ENCODE data around the gene KRTAP16-1. TPM values are rescaled to one million over a fixed set of nuclear protein-coding genes. Genes with fewer than 3 reads are reported as not detected.

Gene KRTAP16-1

DNA sequence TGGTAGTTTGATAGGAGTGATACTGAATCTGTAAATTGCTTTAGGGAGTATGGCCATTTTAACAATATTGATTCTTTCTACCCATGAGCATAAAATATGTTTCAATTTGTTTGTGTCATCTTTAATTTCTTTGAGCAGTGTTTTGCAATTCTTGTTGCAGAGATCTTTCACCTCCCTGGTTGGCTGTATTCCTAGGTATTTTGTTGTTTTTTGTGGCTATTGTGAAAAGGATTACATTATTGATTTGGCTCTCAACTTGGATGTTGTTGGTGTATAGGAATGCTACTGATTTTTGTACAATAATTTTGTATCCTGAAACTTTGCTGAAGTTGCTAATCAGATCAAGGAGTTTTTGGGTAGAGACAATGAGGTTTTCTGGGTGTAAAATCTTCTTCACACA lies 50.7 kb downstream of the KRTAP16-1 start:
- H3K9ac ChIP-seq (ENCODE audit: low read length), result no peak overlapping the region
- H3K4me2 ChIP-seq (ENCODE audit: low read length), result no peak overlapping the region
- no peak overlapping the region for H4K5ac ChIP-seq (ENCODE audit: low read length)
- H3K36me3 ChIP-seq (ENCODE audit: control insufficient read depth, insufficient read depth, low read length), result no peaks in the 10 kb centered on the region
- no peak overlapping the region for H3K4me3 ChIP-seq (ENCODE audit: low read length)
- no peak for DNase-seq
- H3K18ac ChIP-seq (ENCODE audit: low read length), result no peak overlapping the region
- no peaks in the 10 kb centered on the region for H3K79me2 ChIP-seq (ENCODE audit: control insufficient read depth, insufficient read depth, low read length)
- H2AK5ac ChIP-seq (ENCODE audit: low read length), result no peak overlapping the region
- no peak overlapping the region for H2BK15ac ChIP-seq (replicated peaks; ENCODE audit: low read depth)
- H2BK5ac ChIP-seq (ENCODE audit: low read length), result no peak overlapping the region
- no peak overlapping the region for H4K8ac ChIP-seq (ENCODE audit: low read depth, low read length)
- H3K4me1 ChIP-seq (ENCODE audit: control insufficient read depth, low read depth, low read length), result no peaks in the 10 kb centered on the region
- no peak overlapping the region for H3K27ac ChIP-seq (ENCODE audit: low read depth, low read length)
- no peak overlapping the region for H3K4ac ChIP-seq (ENCODE audit: low read depth, low read length)
- no peak overlapping the region for H2BK120ac ChIP-seq (ENCODE audit: low read depth, low read length)
- H3K79me1 ChIP-seq (ENCODE audit: low read length), result no peaks in the 10 kb centered on the region
- no peaks in the 10 kb centered on the region for H3K27me3 ChIP-seq (ENCODE audit: insufficient read depth, low read length, poor library complexity)
- no peak overlapping the region for H3K23ac ChIP-seq (ENCODE audit: low read length)
- no peak overlapping the region for H3K56ac ChIP-seq (ENCODE audit: low read length)

Small RNAs within 50 kb of the gene (small RNA-seq; reads per million reads assigned to genes)
- gene KRTAP9-10P (ENCODE audit: insufficient read depth), result not detected

All from mesendoderm (in vitro differentiated cells).